Fibroblast of villous mesenchyme (primary cell): ENCODE results near the gene ZNF200. TPM values are rescaled to one million over a fixed set of nuclear protein-coding genes. Genes with fewer than 3 reads are reported as not detected.
"Not testable (repeated sequence)": the region's sequence is repeated elsewhere in the genome, so short reads cannot be mapped to it uniquely, and the experiment has no call there.

Source experiments
- DNase-seq: peaks from one replicate; pipeline ENCODE4 v3.0.0-alpha.2; 2010; ENCODE audit warnings: low read depth
- H3K4me3 ChIP-seq: 2 replicates; pipeline ENCODE4 v1.5.1; 2011; ENCODE audit warnings: low read depth, mild to moderate bottlenecking, low read length
- total RNA-seq: library from RNA; depleted of rRNA; stranded (reverse); fragments of >200 nt; gene quantifications from 2 replicates; pipeline ENCODE4 v1.2.3, GENCODE V29; 2012
- TF ChIP-seq, protein P1 (sequence below): IDR thresholded peaks from 2 replicates; pipeline ENCODE4 v1.5.1; 2012; ENCODE audit warnings: low read depth, mild to moderate bottlenecking, low read length; ENCODE audit not compliant: insufficient read depth

The ZNF200 gene
- total RNA-seq, 1 donor = 11.2 TPM

DNA sequence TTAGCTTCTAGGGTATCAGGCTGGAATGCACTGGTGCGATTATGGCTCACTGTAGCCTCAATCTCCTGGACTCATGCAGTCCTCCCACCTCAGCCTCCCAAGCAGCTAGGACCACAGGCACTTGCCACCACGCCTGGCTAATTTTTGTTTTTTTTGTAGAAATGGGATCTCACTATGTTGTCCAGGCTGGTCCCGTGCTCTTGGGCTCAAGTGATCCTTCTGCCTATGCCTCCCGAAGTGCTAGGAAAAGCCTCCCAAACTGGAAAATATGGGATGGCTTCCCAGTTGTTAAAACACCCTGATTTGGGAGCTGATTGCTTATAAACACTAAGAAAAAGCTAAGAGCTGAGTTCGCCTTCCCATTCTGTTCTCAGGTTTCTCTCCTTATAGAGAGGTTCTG is 41.7 kb upstream of the ZNF200 start:
- no peak overlapping the region for H3K4me3 ChIP-seq
- TF ChIP-seq, protein P1, sequence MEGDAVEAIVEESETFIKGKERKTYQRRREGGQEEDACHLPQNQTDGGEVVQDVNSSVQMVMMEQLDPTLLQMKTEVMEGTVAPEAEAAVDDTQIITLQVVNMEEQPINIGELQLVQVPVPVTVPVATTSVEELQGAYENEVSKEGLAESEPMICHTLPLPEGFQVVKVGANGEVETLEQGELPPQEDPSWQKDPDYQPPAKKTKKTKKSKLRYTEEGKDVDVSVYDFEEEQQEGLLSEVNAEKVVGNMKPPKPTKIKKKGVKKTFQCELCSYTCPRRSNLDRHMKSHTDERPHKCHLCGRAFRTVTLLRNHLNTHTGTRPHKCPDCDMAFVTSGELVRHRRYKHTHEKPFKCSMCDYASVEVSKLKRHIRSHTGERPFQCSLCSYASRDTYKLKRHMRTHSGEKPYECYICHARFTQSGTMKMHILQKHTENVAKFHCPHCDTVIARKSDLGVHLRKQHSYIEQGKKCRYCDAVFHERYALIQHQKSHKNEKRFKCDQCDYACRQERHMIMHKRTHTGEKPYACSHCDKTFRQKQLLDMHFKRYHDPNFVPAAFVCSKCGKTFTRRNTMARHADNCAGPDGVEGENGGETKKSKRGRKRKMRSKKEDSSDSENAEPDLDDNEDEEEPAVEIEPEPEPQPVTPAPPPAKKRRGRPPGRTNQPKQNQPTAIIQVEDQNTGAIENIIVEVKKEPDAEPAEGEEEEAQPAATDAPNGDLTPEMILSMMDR = no peak
- no peak for DNase-seq

DNA sequence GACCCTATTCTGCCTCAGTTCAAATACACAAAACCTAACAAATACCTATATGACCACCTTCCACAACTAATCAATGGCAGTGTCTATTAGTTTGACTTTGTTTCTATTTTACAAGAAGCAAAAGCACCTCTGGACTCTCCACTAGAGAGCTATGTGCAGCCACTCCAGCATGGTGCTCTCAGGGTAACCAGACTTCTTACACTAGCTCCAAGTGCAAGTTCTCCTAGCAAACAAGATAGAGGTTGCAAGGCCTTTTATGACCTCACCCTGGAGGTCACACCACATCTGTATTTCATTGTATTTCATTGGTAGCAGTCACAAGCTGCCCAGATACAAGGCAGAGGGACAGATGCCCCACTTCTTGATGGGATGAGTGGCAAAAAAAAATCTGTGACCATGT is 40.0 kb upstream of the ZNF200 start:
- TF ChIP-seq, protein P1 = no peak
- no peak overlapping the region for H3K4me3 ChIP-seq
- DNase-seq = no peak

DNA sequence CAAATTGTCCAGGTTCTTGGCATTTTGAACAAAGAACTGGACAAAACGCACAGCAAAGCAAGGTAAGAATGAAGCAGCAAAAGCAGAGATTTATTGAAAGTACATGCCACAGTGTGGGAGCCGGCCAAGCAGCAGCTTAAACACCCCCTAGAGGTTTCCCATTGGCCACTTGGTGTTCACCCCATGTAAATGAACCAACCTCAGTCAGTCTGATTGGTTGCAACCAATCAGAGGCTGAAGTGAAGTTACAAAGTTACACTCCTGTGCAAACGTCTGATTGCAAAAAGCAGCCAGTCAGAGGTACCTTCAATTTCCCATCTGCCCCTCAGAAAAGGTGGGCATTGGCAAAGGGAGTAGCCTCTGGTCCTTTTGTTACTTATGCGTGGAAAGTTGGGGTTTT is 39.5 kb upstream of the ZNF200 start:
- TF ChIP-seq, protein P1 = no peak
- no peak overlapping the region for H3K4me3 ChIP-seq
- peak; percentile 37 for DNase-seq

DNA sequence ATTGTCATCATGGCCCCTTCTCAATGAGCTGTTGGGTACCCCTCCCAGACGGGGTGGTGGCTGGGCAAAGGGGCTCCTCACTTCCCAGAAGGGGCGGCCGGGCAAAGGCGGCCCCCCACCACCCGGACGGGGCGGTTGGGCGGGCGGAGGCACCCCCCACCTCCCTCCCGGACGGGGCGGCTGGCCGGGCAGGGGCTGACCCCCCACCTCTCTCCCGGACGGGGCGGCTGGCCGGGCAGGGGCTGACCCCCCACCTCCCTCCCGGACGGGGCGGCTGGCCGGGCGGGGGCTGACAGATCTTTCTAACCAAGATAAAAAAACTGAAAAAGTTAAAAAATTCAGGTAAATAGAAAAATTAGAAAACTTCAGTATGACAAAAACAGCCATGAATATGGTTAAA is 36.3 kb upstream of the ZNF200 start:
- H3K4me3 ChIP-seq, DNase-seq: not testable (repeated sequence)

DNA sequence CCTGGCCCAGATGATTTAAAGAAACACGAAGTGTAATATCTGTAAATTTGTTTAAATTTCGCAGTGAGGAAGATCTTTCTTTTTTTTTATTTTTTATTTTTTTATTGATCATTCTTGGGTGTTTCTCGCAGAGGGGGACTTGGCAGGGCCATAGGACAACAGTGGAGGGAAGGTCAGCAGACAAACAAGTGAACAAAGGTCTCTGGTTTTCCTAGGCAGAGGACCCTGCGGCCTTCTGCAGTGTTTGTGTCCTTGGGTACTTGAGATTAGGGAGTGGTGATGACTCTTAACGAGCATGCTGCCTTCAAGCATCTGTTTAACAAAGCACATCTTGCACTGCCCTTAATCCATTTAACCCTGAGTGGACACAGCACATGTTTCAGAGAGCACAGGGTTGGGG is 35.8 kb upstream of the ZNF200 start:
- not testable (repeated sequence) for DNase-seq, H3K4me3 ChIP-seq

DNA sequence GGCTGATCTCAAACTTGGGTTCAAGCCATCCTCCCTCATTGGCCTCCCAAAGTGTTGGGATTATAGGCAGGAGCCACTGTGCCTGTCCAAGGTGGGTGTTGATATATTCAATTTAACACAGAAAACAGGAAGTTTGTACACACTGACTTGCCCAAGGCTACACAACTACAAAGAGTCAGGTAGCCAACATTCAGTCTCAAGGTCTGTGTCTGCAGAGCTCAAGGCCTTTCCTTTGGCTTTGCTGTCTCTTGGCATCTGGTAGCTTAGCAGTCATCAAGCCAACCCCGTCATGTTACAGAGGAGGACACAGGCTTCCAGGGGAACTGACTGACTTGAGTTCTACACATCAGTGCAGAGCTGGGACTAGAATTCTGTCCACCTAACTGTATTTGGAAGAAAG is 33.3 kb upstream of the ZNF200 start:
- DNase-seq = no peak
- no peak overlapping the region for H3K4me3 ChIP-seq
- TF ChIP-seq, protein P1 = no peak

DNA sequence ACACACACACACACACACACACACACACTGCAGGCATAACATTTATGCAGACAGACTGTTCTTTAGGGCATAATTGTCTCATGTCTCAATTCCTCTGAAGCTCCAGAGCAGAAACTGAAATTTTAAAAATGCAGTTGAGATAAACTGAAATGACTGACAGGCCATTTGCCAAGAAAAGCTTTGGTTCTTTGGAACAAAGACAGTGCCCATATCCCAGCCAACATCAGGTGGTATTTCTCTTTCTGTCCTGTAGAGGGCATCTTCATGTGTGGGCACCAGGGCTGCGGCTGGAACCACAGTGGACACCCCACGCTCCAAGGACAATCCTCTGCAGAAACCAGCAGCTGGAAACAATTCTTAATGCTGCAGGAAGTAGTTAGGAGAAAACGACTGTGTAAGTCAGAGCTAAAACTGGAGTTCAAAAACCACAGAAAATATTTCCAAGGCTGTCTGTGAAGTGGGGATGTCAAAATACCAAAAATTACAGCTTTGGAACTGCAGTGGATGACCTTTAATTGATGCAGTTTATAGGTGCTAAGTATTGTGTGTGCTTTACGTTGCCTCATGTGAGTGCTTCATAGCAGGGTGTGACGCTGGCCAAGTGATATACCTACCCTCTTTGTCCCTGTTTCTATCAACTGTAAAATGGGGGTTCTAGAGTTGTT is 32.0 kb upstream of the ZNF200 start:
- H3K4me3 ChIP-seq = no peak overlapping the region
- DNase-seq = peak; percentile 30
- TF ChIP-seq, protein P1 = peak; percentile 67
